Putamen (tissue), 1 donor: ENCODE data around the gene STAT4.

Source experiments
- DNase-seq: peaks from one replicate; pipeline ENCODE4 v3.0.0-alpha.2; 2016; ENCODE audit warnings: low spot score

Gene STAT4

DNA sequence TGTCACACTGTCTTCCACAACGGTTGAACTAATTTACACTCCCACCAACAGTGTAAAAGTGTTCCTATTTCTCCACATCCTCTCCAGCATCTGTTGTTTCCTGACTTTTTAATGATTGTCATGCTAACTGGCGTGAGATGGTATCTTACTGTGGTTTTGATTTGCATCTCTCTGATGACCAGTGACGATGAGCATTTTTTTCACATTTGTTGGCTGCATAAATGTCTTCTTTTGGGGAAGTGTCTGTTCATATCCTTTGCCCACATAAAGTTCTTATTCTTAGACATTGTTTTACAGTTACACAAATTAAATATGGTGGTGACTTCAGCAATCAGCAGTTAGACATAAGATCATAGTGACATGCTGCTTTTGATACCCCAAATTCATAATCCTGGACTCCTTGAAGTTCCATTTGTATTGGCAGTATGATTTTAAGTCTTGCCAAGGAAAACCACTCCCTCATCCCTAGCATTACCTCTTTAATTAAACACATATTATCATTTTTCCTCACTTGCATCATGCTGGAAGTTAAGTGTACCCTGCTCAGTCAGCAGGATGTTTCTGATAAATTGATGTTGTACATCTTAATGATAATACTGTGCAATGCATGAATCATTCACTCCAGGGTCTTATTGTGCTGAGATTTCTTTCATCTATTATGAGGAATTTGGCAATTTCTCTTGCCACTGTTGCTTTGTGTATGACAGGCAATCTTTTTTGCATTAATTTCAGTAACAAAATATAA lies 69.2 kb downstream of the STAT4 start:
- DNase-seq: no peak

DNA sequence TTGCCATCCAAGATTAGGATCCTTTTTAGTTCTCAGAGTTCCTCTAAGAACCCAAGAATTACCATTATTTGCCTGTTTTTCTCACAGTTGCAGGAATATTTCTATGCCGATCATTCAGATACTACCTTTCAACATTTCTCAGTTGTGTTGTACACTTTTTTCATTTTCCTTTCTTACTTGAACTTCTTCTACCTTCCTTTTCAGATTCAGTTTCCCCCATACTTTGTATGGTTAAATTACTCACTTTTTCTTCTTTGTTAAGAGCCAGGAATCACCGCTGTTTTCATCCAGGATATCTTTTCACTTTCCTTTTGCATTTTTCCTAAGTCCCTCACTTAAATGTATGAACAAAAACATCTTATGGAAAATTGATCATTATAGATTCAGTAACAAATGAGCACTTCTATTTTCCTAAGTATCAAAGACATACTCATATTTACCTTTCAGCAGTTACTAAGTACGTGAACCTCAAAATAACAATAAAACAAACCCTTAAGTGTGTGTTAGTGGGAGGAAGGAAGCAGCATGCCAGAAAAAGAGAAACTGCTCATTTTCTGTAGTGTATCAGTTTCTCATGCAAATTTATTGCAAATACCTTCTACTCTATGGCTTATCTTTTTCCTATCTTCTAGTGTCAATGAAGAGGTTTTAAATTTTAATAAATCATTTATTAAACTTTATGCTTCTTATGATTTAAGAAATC lies 72.5 kb downstream of the STAT4 start:
- DNase-seq: no peak

- no peak for DNase-seq
These were observed 80.5 kb downstream of the STAT4 start for GRCh38 chr2:191070276-191070675.

DNA sequence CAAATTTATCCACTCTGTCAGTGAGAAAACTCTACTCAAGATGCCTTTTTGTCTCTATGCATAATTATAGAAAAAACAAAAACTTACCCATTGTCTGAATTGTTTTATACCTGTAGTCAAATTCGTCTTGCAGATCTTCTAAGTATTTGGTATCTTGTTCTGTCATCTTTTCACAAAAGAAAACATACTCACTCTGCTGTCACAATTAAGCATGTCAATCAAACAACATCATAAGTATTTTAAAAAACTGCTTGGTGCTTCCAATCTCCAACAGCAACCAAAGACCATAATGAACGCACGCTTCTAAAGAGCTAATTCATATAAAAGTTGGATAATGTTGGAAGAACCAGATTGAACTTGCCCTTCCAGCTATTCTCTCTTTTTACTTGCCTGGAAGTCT lies 81.2 kb downstream of the STAT4 start:
- DNase-seq: no peak

GRCh38 chr2:191066919-191067233 lies 83.9 kb downstream of the STAT4 start:
- DNase-seq: no peak

DNA sequence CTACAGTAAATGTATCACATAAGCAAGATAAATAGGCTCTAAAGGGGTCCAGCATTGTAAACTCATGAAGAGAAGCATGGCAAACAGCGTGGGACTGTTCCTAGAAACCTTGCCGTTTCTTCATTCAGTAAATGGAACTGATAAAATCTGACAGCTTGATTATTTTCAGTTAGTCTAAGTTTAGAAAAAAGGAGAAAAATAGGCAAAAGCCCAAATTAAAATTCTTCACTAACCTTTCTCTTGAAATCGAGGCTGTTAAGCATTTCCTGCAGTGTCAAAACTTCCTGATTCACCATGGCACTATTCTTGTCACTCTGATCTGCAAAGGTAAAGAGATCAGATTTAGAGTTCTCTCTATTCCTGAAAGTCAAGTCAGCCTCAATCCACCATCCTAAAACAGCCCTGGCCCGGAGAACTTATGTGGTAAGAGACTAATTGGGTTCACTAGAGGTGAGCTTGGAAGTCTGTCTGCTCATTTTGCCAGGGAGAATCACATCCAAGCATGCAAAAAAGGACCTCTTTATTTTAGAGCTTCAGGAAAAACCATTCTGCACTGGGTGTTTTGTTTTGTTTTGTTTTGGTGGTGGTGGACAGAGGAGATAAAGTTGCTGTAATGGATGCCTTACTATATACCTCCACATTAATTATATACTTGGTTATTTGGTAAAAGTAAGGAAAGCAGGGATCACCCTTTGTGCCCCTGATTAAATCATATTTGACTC lies 84.4 kb downstream of the STAT4 start:
- peak; percentile 31 for DNase-seq

- no peak for DNase-seq
These were observed 85.0 kb downstream of the STAT4 start for GRCh38 chr2:191065785-191066184.

DNA sequence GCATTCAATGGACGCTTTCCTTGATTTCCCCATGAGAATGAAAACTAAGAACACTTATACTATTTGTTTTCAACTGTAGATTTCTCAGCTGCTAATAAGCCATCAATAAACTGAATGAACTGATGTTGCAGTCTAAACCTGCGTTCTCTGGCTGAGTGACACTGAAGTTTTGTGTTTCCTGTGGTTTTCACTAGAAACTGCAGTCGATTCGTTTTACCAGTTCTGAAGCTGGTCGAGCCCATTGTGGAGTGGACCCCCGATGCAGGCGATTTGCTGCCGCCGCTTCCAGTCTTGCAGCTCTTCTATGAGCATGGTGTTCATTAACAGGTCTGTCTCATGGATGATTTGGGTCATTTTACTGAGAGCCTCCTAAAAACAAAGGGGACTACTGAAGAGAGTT lies 86.2 kb downstream of the STAT4 start:
- DNase-seq: no peak

DNA sequence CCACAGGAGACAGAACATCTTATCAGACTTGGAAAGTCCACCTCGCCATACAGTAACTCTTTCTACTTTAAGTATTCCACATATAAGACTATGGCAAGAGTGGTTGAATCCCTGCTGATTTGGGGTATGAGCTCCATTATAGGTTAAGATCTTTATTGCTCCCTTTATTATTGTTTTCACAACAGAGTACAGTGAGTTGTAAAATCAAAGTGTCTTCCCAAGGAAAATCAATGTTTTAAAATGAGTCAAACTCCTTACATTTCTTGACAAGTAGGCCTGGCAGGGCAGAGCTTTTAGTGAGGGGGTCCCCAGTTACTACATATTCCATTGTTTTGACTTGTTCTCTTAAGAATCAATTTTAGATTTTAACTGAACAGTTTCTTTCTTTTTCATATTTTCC lies 87.2 kb downstream of the STAT4 start:
- no peak for DNase-seq

- no peak for DNase-seq
These were observed 89.3 kb downstream of the STAT4 start for GRCh38 chr2:191061381-191061980.

GRCh38 chr2:191059308-191059707 lies 91.5 kb downstream of the STAT4 start:
- DNase-seq: no peak

- no peak for DNase-seq
These were observed 94.6 kb downstream of the STAT4 start for GRCh38 chr2:191056228-191056627.

DNA sequence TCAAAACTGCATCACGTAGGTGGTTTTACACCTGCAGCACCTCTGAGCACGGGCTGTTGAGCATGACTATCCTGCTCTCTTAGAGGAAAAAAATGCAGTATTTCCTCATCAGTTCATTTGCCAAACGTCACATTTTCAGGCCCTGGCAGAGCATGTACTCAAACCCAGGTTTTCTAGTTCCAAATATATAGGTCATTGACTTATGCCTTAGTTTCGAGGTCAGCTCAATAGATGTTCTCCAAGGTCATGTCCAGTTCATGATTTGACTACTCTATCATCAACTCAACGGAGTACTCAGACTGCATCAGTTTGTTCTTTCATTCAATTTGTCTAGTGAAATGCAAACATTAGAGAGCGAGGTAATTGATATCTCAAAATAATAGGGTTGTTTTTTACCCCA lies 97.5 kb downstream of the STAT4 start:
- no peak for DNase-seq

GRCh38 chr2:191051825-191052778 lies 98.7 kb downstream of the STAT4 start:
- DNase-seq: peak; percentile 39

DNA sequence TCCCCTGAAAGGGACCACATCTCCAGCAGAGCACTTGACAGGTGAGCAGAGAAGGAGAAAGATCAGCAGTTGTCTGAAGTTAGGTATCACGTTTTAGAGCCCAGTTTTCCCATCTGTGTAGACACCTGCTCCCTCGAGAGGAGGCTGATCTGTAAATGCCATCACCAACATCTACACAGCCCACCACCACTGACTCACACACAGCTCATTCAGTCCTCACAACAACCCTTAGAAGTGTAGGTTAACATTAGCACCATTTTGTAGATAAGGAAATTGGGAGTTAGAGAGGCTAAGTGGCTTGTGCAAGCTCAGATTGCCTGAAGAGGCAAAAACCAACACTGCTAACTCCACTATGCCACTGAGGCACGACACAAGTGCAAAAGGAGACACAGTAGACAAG lies 99.6 kb downstream of the STAT4 start:
- DNase-seq: no peak

DNA sequence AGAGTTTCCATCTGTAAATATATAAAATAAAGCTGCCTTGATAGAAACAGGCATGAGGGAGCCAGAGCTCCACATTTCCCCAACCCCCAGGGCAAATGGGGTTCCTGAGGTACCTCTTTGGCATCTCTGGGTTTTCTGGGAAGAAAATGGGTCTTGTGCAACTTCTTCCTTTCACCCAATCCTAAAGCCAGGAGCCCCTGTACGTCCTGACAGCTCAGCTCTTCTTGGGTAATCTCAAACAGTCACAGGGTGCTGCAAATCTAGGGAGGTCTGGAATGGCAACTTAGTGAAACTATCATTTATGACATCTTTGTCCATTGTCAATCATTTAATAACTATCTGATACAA lies 100.2 kb downstream of the STAT4 start:
- no peak for DNase-seq

DNA sequence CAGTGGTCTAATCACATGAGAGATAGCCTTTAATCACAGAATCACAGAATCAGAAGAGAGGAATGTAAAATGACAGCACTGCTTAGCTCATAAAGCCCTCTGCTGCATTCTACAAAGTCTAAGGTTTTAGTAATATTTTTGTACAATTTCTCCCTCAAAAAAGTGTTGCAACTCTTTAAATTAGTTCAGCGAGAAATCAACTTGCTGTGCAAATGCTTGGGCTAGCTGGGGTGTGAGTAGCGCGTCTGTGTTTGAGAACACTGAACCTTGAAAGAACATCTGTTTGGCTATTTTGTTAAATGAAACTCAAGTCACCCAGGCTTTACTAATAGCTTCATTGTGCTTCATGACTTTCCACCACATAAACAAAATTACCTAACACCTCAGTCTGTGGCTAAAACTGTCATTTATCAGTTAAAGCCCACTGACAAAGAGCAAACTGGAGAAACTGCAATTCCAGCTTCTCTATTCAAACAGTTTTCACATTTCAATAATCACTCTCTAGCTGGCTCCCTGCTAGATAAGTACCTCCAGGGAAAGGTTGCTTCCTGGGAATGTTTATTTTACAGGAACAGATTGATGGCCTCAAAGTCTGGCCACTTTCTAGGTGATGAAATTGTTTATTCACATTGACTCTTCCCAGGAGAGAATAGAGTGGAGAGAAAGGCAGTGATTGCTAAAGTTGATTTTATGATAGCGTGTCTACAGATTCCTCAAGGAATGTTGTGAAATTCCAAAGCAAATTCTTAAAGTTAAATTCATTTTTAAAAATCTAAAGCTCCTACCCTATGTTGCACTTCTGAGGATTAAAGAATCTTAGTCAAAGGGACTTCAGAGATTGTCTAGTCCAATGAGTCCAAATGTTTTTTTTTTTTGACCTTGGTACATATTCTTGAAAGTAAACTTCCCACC lies 100.8 kb downstream of the STAT4 start:
- DNase-seq: no peak

DNA sequence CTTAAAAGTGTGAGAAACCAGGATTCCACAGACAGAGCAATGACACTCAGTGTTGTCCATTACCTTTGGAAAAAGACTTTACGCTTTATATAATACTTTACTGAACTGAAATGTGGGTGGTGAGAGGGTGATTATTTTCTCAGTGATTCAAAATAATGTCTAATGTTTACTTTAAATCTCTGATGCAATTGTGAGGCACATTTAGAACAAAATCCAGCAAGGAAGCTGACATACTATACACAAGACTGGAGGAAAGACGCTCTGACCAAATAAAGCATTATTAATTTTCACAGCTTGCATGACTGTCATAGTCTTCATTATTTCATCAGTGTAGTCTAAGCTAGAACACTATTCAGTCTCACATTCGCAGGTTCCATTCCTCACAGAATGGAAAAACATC lies 102.7 kb downstream of the STAT4 start:
- DNase-seq: no peak

- no peak for DNase-seq
These were observed 105.7 kb downstream of the STAT4 start for GRCh38 chr2:191045141-191045540.

- no peak for DNase-seq
These were observed 107.4 kb downstream of the STAT4 start for GRCh38 chr2:191043438-191043837.
